Measurements from ENCODE around the gene DOCK10. TPM values are rescaled to one million over a fixed set of nuclear protein-coding genes. Genes with fewer than 3 reads are reported as not detected.

DOCK10 gene
- total RNA-seq, 2 donors from 2014 or later, result 2.0 to 3.4 TPM

DNA sequence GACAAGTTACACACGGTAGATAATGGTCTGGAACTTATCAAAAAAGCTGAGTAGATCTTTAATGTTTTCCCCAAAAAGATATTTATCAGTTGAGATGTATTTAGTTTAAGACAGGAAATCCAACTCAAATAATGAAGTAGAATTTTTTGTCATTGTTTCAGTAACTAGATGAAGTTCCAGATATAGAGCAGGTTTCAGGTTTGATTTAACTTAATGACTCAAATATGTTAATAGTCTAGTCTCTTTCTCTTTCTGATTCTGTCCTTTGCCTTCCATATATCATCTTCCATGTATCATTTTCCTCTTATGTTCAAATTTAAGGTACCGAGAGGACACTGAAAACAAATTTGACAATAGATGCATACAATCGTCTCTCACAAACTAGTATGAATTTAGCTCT, 23.6 kb upstream of the DOCK10 start:
- Histone ChIP-seq H3K4me3 (no peak overlapping the region), H3K27ac (no peak overlapping the region), H3K4me1 (no peaks in the 10 kb centered on the region), H3K9me3 (peaks cover 0 to 6% (median 0%) of the 10 kb centered on the region in 3 donors), H3K27me3 (no peaks in the 10 kb centered on the region), H3K36me3 (replicated peaks in 1 of 2; ENCODE audit: insufficient read depth in 1 of 2, low read depth in 2 of 2) (no peaks in the 10 kb centered on the region)
- intact Hi-C loops (cut with DNase I), result no loop called here
- DNase-seq (no peak), ATAC-seq (no peak)
- 59 to 81% methylated on average over 3 of the region's 3 CpGs for WGBS, 2 donors
- TF ChIP-seq POLR2A (IDR thresholded peaks at IDR 0.05), result no peak
- TF ChIP-seq, protein P1, sequence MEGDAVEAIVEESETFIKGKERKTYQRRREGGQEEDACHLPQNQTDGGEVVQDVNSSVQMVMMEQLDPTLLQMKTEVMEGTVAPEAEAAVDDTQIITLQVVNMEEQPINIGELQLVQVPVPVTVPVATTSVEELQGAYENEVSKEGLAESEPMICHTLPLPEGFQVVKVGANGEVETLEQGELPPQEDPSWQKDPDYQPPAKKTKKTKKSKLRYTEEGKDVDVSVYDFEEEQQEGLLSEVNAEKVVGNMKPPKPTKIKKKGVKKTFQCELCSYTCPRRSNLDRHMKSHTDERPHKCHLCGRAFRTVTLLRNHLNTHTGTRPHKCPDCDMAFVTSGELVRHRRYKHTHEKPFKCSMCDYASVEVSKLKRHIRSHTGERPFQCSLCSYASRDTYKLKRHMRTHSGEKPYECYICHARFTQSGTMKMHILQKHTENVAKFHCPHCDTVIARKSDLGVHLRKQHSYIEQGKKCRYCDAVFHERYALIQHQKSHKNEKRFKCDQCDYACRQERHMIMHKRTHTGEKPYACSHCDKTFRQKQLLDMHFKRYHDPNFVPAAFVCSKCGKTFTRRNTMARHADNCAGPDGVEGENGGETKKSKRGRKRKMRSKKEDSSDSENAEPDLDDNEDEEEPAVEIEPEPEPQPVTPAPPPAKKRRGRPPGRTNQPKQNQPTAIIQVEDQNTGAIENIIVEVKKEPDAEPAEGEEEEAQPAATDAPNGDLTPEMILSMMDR (IDR thresholded peaks at IDR 0.05), result no peak

DNA sequence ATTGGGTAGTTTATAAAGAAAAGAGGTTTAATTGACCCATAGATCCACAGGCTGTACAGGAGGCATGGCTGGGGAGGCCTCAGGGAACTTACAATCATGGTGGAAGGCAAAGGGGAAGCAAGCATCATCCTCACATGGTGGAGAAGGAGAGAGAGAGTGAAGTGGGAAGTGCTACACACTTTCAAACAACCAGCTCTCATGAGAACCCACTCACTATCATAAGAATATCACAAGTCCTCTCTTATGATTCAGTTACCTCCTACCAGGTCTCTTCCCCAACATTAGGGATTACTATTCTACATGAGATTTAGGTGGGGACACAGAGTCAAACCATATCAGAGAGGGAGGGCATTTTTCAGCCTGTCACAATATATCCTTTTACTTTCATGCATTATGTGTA, 22.7 kb upstream of the DOCK10 start:
- no peak overlapping the region for H3K27ac ChIP-seq
- peaks cover 0 to 6% (median 0%) of the 10 kb centered on the region in 3 donors for H3K9me3 ChIP-seq
- no peaks in the 10 kb centered on the region for H3K4me1 ChIP-seq
- no peak for ATAC-seq
- TF ChIP-seq, protein P1 (IDR thresholded peaks at IDR 0.05), result no peak
- no peak for TF ChIP-seq POLR2A (IDR thresholded peaks at IDR 0.05)
- H3K4me3 ChIP-seq, result no peak overlapping the region
- H3K36me3 ChIP-seq (replicated peaks in 1 of 2; ENCODE audit: insufficient read depth in 1 of 2, low read depth in 2 of 2), result no peaks in the 10 kb centered on the region
- no peaks in the 10 kb centered on the region for H3K27me3 ChIP-seq
- intact Hi-C loops (cut with DNase I), result no loop called here
- DNase-seq, result no peak

DNA sequence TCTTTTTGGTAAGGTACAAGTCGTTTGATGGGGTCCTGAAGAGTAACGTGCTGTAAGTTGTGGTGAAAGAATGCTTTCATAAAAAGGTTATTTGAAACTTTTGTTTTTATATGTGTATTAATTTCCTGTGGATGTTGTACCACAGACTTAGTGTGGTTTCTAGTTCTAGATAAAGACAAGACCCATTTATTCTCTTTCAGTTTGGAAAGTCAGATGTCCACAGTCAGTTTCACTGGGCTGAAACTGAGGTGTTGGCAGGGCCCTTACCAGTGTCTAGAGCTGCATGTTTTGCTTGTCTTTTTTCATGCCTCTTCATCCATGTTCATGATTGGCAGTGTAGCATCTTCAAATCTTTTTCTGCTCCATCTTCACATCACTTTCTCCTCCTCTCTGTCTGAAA, 22.1 kb upstream of the DOCK10 start:
- Histone ChIP-seq H3K36me3 (replicated peaks in 1 of 2; ENCODE audit: insufficient read depth in 1 of 2, low read depth in 2 of 2) (no peaks in the 10 kb centered on the region), H3K4me1 (no peaks in the 10 kb centered on the region), H3K4me3 (no peak overlapping the region), H3K27ac (no peak overlapping the region), H3K27me3 (no peaks in the 10 kb centered on the region), H3K9me3 (peaks cover 0 to 6% (median 0%) of the 10 kb centered on the region in 3 donors)
- WGBS, 2 donors, result 34 to 42% methylated on average over 2 of the region's 2 CpGs
- TF ChIP-seq POLR2A (IDR thresholded peaks at IDR 0.05), result no peak
- TF ChIP-seq, protein P1 (IDR thresholded peaks at IDR 0.05), result no peak
- no peak for ATAC-seq
- intact Hi-C loops (cut with DNase I), result no loop called here
- no peak for DNase-seq

DNA sequence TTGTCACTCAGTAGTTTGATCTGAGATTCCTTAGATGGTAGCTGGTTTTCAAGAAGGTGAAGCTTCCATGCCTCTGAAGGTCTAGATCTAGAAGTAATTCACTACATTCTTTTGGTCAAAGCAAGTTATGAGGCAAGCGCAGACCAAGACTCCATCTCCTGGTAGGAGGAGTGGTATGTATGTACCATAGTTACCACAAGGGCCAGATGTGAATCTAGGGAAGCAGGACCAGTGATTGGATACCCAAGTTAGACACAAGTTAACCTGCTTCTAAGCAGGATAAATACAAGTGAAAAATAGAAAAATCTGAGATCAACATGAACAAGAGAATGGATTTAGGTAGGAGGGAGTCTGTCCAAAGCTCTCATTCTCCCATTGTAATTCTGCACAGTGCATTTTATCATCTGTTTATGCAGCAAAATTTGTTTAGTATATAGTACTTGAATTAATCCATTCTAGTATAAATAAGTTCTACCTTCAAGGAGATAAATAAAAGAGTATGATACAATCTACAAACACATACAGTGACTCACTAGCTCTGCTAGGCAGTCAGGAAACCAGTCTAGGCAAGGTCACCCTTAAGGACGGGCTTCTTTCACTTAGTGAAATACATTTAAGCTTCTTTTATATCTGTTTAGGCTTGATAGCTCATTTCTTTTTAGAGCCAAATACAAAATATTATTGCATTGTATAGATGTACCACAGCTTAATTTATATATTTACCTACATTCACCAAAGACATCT, 14.2 kb upstream of the DOCK10 start:
- no peak overlapping the region for H3K4me3 ChIP-seq
- ATAC-seq, result no peak
- no peaks in the 10 kb centered on the region for H3K9me3 ChIP-seq
- DNase-seq, result no peak
- H3K27ac ChIP-seq, result no peak overlapping the region
- H3K4me1 ChIP-seq, result no peaks in the 10 kb centered on the region
- no peak for TF ChIP-seq POLR2A (IDR thresholded peaks at IDR 0.05)
- TF ChIP-seq, protein P1 (IDR thresholded peaks at IDR 0.05), result no peak
- no peaks in the 10 kb centered on the region for H3K36me3 ChIP-seq (replicated peaks in 1 of 2; ENCODE audit: insufficient read depth in 1 of 2, low read depth in 2 of 2)
- 74 to 80% methylated on average over 2 of the region's 2 CpGs for WGBS, 2 donors
- H3K27me3 ChIP-seq, result no peaks in the 10 kb centered on the region
- intact Hi-C loops (cut with DNase I), result no loop called here

DNA sequence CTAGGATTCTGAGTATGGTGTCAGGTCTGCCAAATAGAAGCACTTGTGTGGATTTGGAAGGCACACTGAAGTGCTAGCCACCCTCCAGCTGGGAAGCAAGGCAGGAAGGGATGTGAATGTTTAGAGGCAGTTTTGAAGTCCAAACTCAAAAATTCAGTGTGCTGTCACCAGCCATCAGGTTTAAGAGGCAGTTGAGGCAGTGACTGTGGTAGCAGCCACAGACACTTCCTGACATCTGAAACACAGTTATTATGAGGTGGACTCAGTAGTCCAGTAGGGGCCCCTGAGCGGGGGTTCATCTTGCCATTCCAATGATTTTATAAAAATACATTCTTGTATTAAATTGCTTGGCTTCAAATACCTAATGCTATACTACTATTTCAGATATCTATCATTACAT, 13.4 kb upstream of the DOCK10 start:
- Histone ChIP-seq H3K9me3 (no peaks in the 10 kb centered on the region), H3K27ac (no peak overlapping the region), H3K4me1 (no peaks in the 10 kb centered on the region), H3K4me3 (no peak overlapping the region), H3K27me3 (no peaks in the 10 kb centered on the region), H3K36me3 (replicated peaks in 1 of 2; ENCODE audit: insufficient read depth in 1 of 2, low read depth in 2 of 2) (no peaks in the 10 kb centered on the region)
- no peak for DNase-seq
- no peak for ATAC-seq
- intact Hi-C loops (cut with DNase I), result no loop called here
- no peak for TF ChIP-seq POLR2A (IDR thresholded peaks at IDR 0.05)
- WGBS, 2 donors, result 63 to 65% methylated on average over 1 of the region's 1 CpG
